ENCODE measurements around the gene KRT14.
"Not testable (repeated sequence)": the region's sequence is repeated elsewhere in the genome, so short reads cannot be mapped to it uniquely, and the experiment has no call there.

The KRT14 gene

DNA sequence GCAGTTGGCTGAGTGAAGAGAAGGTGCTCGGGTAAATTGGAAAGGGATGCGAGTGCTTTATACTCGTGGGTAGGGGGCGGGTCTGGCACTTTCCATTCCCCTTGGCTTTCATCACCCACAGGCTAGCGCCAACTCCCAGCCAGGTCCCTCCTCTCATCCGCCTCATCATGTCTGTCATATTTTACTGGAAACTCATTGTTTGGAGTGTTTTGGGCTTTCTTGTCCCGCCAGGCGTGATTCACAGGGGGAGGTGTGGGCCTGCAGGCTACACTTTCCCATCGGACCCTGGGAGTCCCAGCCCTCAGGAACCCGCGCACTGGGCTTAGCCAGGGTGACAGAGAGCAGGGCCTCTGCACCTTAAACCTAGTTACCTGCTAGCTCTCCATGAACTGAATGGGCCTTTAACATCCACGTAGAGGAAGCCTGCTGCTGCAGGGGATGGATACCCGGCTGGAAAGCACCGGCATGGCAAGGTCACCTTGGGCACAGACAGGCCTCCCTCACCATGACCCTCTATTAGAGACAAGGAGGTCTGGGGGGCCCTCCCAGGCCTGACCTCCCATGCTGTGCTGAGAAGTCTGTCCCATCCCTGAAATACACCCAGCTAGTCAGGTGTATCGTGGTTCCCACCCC is at the start of gene KRT14:
Gene KRT14, minus strand, starts transcription at position 33 of the 633 bp plus-strand sequence. CDS start 61 bp downstream, outside the sequence.
- no peak for DNase-seq

DNA sequence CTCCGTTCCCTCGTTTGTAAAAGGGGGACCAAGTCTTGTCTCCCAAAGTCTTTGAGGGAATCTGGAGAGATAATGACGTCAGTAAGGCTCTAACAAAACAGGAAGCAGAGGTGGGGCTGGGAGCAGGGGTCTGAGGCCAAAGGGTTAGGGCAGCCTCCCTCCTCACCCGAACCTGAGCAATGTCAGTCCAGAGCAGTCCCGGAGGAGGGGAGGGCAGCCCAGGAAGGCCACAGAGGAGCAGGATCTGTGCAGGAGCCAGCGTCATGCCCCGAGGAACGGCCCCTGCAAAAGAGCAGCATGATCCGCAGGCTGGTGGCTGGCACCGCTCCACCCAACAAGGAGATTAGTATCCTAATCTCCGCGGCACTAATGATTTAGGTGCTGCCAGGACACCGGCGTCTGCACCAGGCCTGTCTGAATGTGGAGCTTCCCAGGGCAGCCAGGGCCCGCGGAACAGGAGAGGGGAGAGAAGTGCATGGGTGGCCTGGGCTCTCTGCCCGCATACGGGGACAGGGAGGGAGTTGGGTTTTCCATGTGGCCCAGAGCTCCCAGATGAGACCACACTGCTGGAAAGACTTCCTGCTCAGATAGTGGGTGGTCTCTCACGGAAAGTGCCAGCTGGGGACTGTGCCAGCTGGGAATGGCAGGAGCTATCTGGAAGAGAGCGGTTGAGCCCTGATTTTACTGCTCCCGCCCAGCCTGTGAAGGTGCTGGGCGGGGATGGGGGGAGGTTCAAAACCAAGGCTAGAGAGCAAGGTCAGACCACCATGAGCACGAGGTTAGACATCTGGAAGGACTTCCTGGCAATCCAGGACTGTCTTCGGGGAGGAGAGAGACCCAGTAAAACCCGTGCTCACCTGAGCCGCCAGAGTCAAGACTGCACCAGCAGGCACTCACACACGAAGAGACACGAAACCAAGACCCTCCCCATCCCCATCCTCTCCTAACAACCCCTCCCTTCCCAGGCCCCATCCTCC is 48.7 kb upstream of the KRT14 start:
- no peak for DNase-seq

DNA sequence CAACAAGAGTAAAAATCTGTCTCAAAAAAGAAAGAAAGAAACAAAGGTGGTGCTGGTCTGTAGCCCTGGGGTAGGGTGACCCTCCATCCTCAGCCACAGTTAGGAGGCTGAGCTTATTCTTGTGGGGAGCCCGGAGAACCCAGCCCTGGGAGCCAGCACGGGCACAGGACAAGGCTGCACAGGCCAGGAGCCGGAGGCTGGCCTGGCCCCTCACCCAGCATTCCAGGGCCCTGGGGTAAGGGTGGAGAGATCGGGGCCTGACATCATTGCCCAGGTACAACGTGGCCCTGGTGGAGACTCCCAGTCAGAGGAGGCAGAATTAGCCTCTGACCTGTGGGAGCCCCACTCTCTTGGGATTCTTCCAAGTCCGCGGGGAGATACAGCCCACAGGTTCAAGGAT is 47.9 kb upstream of the KRT14 start:
- DNase-seq = no peak

DNA sequence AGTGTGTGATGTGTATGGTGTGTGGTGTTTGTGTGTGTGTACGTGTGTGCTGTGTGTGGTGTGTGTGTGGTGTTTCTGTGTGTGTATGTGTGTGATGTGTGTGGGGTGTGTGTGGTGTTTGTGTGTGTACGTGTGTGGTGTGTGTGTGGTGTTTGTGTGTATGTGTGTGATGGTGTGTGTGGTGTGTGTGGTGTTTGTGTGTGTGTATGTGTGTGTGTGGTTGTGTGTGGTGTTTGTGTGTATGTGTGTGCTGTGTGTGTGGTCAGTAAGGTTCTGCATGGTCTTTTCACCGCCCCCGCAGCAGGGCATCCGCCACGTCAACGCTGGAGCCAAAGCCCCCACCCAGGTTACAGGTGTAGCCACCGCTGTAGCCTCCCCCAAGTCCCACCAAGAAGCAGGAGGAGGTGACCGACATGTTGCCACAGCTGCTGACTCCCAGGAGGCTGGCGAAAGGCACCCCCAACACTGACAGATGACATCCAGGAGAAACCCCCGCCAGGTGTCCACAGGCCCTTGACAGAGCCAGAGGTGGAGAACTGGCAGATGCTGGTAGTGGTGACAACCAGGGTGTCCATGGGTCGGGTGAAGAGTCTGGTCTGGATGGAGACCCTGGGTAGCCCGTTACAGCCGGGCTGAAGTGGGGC is 47.0 kb upstream of the KRT14 start:
- DNase-seq = no peak

- no peak for DNase-seq
Measured at GRCh38 chr17:41632482-41633105, 45.9 kb upstream of the KRT14 start.

DNA sequence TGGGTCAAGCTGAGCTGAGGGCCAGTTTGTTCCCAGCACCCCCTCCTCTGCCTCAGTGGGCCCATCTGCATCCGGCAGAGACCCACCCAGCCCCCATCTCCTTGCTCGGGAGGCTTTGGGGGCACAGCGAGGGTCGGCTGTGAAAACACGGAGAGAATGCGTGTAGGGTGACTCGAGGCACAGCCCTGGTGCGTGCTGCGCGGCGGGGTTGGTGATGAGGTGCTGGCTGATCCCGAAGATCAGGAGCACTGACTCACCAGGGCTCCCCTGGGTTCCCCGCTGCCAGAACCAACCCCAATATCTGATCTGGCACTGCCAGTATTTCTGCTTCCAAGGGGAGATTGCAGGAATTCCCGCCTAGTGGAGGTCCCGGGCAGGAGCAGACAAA is 45.2 kb upstream of the KRT14 start:
- DNase-seq = no peak

GRCh38 chr17:41631025-41631897 is 44.6 kb upstream of the KRT14 start:
- no peak for DNase-seq

- no peak for DNase-seq
Measured at GRCh38 chr17:41629826-41630670, 43.4 kb upstream of the KRT14 start.

GRCh38 chr17:41629316-41629715 is 42.6 kb upstream of the KRT14 start:
- DNase-seq = no peak

DNA sequence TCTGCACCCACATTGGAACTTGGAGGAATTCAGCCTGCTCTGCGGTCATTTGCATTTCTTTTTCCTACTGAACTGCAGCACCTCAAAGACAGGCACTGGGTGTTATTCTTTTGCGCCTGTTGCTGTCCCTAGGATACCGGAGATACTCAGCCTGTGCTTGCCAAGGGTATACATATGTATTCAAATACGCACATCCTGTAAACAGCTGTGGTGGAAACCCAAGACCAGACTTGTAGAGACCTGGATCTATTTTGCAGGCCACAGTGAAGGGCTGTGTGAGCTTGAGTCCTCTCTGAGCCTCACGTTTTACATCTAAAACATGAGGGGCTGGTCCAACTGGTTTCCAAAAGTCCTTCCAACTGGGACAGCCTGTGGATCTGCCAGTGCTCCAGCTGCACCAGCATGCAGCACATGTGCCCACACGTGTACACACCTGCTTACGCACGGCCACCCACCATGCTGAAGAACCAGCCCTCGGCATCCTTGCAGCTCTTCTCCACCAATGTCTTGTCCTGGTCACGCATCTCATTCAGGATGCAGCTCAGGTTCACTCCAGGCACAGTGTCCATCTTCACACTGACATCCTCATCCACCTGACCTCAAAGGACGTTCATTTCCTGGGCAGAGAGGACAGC is 42.0 kb upstream of the KRT14 start:
- DNase-seq = not testable (repeated sequence)

DNA sequence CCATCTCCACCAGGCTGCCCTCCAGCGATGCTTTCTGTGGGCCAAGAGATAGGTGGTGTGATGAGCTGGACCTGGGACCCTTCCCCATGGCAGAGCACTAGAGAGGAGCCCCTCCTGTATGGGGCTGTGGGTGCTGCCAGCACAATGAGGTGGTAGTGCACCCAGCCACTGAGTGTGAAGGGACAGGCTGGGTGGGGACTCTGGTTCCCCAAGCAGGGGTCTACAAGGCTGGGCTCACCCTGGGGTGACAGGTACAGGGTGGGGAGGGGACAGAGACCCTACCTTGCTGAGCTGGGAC is 41.3 kb upstream of the KRT14 start:
- not testable (repeated sequence) for DNase-seq

GRCh38 chr17:41627316-41628072 is 40.8 kb upstream of the KRT14 start:
- no peak for DNase-seq

GRCh38 chr17:41626914-41627295 is 40.2 kb upstream of the KRT14 start:
- DNase-seq = not testable (repeated sequence)

DNA sequence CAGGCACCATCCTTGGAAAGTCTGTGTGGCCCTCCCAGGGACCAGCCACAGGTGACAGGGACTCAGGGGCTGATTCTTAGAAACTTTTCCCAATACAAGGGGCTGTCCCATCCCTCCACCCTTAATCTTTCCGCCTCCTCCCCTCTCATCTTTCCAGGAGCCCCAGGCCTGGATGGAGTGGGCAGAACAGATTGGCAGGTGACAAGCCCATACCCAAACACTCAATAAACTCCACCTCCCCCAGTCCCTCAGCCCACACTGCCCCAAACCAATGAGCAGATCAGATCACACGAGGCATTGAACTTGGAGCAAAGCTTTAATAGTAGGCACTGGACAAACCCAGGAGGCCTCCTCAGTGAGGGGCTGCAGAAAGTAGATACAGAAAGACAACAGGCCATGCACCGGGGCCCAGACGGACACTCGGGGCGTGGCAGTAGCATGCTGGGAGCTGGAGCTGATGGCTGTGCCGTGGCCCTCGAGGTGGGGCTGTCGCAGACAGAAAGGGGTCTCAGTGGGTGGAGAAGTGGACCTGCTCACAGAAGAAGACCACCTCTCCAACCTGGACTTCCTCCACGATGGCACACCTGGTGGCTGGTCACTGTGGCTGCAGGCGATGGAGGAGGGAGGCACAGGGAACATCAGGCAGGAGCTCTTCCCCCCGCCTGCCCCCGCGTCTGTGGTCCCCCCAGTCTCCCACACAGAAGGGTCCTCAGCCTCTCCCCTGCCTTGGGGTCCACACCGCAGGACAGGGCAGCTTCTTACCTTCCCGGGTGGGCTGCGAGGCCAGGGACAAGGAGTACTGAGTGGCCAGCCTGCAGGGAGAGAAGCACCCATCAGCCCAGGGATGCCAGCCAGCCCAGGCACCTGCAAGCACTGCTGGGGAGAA is 39.6 kb upstream of the KRT14 start:
- not testable (repeated sequence) for DNase-seq

GRCh38 chr17:41625602-41626001 is 38.9 kb upstream of the KRT14 start:
- no peak for DNase-seq

DNA sequence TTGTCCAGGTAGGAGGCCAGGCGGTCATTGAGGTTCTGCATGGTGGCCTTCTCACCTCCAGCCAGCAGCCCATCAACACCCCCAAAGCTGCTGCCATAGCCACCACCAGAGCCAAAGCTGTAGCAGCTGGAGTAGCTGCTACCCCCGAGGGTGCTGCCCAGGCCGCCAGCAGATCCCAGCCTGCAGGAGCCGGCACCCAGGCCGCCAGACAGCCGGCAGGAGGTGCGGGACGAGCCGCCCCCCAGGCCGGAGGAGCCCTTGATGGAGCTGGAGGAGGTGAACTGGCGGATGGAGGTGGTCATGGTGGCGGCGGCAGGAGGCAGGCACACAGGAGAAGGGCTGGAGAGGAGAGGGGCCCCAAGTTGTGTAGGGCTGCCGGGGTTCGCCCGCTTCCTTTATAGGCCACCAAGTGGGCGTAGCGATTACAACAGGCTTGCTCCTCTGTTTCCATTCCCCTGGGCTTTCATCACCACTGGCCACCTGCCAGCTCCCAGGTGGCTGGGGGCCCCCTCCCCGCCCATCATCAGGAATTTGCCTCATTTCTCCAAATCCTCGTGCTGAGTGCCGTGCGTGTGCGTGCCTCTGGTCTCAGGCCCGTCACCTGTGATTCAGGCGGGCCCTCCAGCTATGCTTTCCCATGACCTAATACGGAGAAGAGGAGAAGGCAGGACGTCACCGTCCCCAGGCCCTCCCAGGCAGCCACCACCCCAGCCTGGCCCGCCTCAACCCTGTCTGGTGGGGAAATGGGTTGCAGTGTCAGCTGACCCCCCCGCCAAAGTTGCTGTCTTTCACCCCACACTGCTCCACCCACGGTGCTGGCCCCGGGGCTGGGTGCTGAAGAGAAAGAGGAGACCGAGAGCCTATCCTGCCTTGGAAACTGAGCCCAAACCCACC is 37.8 kb upstream of the KRT14 start, which contains the start of gene KRT17:
Gene KRT17, minus strand, starts transcription at position 368 of the 894 bp plus-strand sequence. Its CDS starts 66 bp downstream, at position 302.
- no peak for DNase-seq

DNA sequence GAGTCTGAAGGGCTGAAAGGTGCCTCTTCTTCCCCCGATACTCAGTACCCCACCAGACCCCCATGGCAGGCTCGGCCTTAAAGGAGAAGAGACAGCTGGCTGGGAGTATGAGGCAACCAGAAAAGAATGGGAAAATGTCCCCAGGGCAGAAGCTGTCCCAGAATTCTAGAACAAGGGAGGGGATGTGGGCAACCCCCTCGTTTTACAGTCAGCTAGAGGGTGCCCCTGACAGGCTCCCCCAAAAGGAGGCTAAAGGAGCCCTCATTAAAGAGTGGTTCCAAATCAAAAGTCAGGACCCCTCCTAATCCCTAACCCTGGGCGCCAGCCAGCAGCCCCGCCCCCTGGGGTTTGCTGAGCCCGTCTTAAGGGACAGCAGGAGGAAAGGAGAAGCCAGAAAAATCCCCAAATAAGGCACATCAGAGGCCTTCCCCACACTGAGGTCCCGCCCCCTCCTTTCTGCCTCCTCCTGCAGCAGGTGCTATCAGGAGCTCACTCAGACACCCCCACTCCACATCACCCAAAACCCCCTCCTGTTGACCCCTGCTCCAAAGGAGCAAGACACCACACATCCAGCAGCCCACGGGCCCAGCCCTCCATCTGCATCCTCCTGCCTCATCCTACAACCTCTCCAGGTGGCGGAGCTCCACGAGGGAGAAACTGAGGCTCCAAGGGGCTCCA is 36.6 kb upstream of the KRT14 start:
- not testable (repeated sequence) for DNase-seq

Measured in NCI-H1105 treated with DMSO at 0.1 percent for 48 hours (cell line).